ENCODE results near the gene GPR39. TPM values are rescaled to one million over a fixed set of nuclear protein-coding genes. Genes with fewer than 3 reads are reported as not detected.

GPR39 gene
- total RNA-seq, 1 experiment from 2014 or later: 20.9 TPM

GRCh38 chr2:132645722-132646539, 229.3 kb downstream of the GPR39 start:
- no peak for TF ChIP-seq EZH2 (IDR thresholded peaks at IDR 0.05; ENCODE audit: low read depth)
- TF ChIP-seq, protein P1, sequence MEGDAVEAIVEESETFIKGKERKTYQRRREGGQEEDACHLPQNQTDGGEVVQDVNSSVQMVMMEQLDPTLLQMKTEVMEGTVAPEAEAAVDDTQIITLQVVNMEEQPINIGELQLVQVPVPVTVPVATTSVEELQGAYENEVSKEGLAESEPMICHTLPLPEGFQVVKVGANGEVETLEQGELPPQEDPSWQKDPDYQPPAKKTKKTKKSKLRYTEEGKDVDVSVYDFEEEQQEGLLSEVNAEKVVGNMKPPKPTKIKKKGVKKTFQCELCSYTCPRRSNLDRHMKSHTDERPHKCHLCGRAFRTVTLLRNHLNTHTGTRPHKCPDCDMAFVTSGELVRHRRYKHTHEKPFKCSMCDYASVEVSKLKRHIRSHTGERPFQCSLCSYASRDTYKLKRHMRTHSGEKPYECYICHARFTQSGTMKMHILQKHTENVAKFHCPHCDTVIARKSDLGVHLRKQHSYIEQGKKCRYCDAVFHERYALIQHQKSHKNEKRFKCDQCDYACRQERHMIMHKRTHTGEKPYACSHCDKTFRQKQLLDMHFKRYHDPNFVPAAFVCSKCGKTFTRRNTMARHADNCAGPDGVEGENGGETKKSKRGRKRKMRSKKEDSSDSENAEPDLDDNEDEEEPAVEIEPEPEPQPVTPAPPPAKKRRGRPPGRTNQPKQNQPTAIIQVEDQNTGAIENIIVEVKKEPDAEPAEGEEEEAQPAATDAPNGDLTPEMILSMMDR (conservative IDR thresholded peaks at IDR 0.05): no peak
- BruUV-seq (replicated peaks): no TSS peak
- DNase-seq: no peak
- H3K4me3 ChIP-seq: no peak overlapping the region
- intact Hi-C loops (cut with micrococcal nuclease; ENCODE audit: unreplicated experiment): no loop called here
- ChIA-PET CTCF (no interaction called here), POLR2A (ENCODE audit: unreplicated experiment) (interaction anchor here (0.7 kb wide), 1 partner anchor 23 kb away, joined by 3 read pairs; no protein-coding TSS in a partner anchor)
- H3K4me2 ChIP-seq: no peak overlapping the region
- H3F3A ChIP-seq (ENCODE audit: insufficient read depth, low read depth): no peaks in the 10 kb centered on the region
- H2AFZ ChIP-seq: no peak overlapping the region
- H4K20me1 ChIP-seq (ENCODE audit: insufficient read depth): peaks cover 8% of the 10 kb centered on the region; the same call in 1 of the 2 replicates
- no peaks in the 10 kb centered on the region for H3K9me2 ChIP-seq (ENCODE audit: insufficient read depth)
- peaks cover 7% of the 10 kb centered on the region; the same call in 1 of the 2 replicates for H3K79me2 ChIP-seq (ENCODE audit: low read depth)
- H3K36me3 ChIP-seq (ENCODE audit: low read depth): 0 out of 2 replicates have a peak, but pooled peaks cover 4% of the 10 kb centered on the region
- no peaks in the 10 kb centered on the region for H3K9me3 ChIP-seq (ENCODE audit: insufficient read depth, low read depth)
- H3K27me3 ChIP-seq (ENCODE audit: insufficient read depth, low read depth): no peaks in the 10 kb centered on the region
- H3K27ac ChIP-seq: no peak overlapping the region
- no peaks in the 10 kb centered on the region for H3K4me1 ChIP-seq (replicated peaks; ENCODE audit: insufficient read depth)

GRCh38 chr2:132646540-132647108, 230.0 kb downstream of the GPR39 start:
- Histone ChIP-seq H3K4me3 (no peak overlapping the region), H3K27me3 (ENCODE audit: insufficient read depth, low read depth) (no peaks in the 10 kb centered on the region), H3K36me3 (ENCODE audit: low read depth) (0 out of 2 replicates have a peak, but pooled peaks cover 4% of the 10 kb centered on the region), H3F3A (ENCODE audit: insufficient read depth, low read depth) (no peaks in the 10 kb centered on the region), H3K27ac (no peak overlapping the region), H3K9me2 (ENCODE audit: insufficient read depth) (no peaks in the 10 kb centered on the region), H2AFZ (no peak overlapping the region), H4K20me1 (ENCODE audit: insufficient read depth) (peaks cover 8% of the 10 kb centered on the region; the same call in 1 of the 2 replicates), H3K4me2 (no peak overlapping the region), H3K79me2 (ENCODE audit: low read depth) (0 out of 2 replicates have a peak, but pooled peaks cover 7% of the 10 kb centered on the region), H3K9me3 (ENCODE audit: insufficient read depth, low read depth) (no peaks in the 10 kb centered on the region), H3K4me1 (replicated peaks; ENCODE audit: insufficient read depth) (no peaks in the 10 kb centered on the region)
- ChIA-PET POLR2A (ENCODE audit: unreplicated experiment) (interaction anchor here (0.7 kb wide), 1 partner anchor 23 kb away, joined by 3 read pairs; no protein-coding TSS in a partner anchor), CTCF (no interaction called here)
- no peak for DNase-seq
- intact Hi-C loops (cut with micrococcal nuclease; ENCODE audit: unreplicated experiment): no loop called here
- BruUV-seq (replicated peaks): no TSS peak
- TF ChIP-seq, protein P1 (conservative IDR thresholded peaks at IDR 0.05): no peak
- TF ChIP-seq EZH2 (IDR thresholded peaks at IDR 0.05; ENCODE audit: low read depth): no peak

GRCh38 chr2:132651115-132652045, 234.8 kb downstream of the GPR39 start:
- Histone ChIP-seq H3K4me3 (no peak overlapping the region), H3F3A (ENCODE audit: insufficient read depth, low read depth) (no peaks in the 10 kb centered on the region), H3K27me3 (ENCODE audit: insufficient read depth, low read depth) (no peaks in the 10 kb centered on the region), H4K20me1 (ENCODE audit: insufficient read depth) (no peaks in the 10 kb centered on the region; the same call in 1 of the 2 replicates), H3K36me3 (ENCODE audit: low read depth) (no peaks in the 10 kb centered on the region), H3K27ac (no peak overlapping the region), H3K4me2 (no peak overlapping the region), H3K9me2 (ENCODE audit: insufficient read depth) (no peaks in the 10 kb centered on the region), H3K79me2 (ENCODE audit: low read depth) (no peaks in the 10 kb centered on the region), H2AFZ (no peak overlapping the region), H3K4me1 (replicated peaks; ENCODE audit: insufficient read depth) (no peaks in the 10 kb centered on the region), H3K9me3 (ENCODE audit: insufficient read depth, low read depth) (no peaks in the 10 kb centered on the region)
- intact Hi-C loops (cut with micrococcal nuclease; ENCODE audit: unreplicated experiment): no loop called here
- no TSS peak for BruUV-seq (replicated peaks)
- CTCF ChIA-PET: interaction anchor here (0.6 to 1.4 kb wide), 4 partner anchors 17 to 303 kb away, joined by 3 to 7 read pairs (median 4); no protein-coding TSS in a partner anchor
- POLR2A ChIA-PET (ENCODE audit: unreplicated experiment): interaction anchor here (0.6 kb wide), 1 partner anchor 11 kb away, joined by 3 read pairs; no protein-coding TSS in a partner anchor
- TF ChIP-seq, protein P1 (conservative IDR thresholded peaks at IDR 0.05): peak; percentile 67
- no peak for TF ChIP-seq EZH2 (IDR thresholded peaks at IDR 0.05; ENCODE audit: low read depth)
- peak in 1 of 2 experiments; percentile 5 for DNase-seq
